GM19023 (cell line): ENCODE data around the gene SND1.
A peak's percentile ranks its signal among the peaks of the same experiment; 100 is the strongest.

ENCODE experiments used
- ATAC-seq: cut with Tn5 transposase; IDR thresholded peaks from one replicate; pipeline ENCODE4 v1.9.1; 2021; ENCODE audit warnings: mild to moderate bottlenecking, moderate library complexity; ENCODE audit not compliant: unreplicated experiment

The SND1 gene

DNA sequence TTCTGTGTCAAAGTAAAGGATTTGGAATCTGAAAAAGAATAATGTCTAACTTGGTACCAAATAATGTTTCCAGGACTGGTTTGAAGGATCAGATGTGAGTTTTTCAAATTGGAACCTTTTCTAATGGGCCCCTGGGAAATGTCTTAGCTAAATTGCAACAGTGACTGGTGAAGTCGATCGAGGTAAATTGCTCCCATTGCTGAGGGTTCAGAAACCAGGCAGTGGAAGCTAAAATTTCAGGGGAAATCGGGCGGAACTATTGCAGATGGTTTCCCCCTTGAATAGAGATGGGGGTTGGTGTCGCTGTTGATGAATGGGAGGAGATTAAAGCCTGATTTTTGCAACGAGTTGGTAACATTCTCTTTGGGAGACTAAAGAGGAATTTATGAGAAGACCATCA lies 112.7 kb downstream of the SND1 start:
- ATAC-seq: no peak

GRCh38 chr7:127765150-127765549 lies 113.2 kb downstream of the SND1 start:
- ATAC-seq: no peak

DNA sequence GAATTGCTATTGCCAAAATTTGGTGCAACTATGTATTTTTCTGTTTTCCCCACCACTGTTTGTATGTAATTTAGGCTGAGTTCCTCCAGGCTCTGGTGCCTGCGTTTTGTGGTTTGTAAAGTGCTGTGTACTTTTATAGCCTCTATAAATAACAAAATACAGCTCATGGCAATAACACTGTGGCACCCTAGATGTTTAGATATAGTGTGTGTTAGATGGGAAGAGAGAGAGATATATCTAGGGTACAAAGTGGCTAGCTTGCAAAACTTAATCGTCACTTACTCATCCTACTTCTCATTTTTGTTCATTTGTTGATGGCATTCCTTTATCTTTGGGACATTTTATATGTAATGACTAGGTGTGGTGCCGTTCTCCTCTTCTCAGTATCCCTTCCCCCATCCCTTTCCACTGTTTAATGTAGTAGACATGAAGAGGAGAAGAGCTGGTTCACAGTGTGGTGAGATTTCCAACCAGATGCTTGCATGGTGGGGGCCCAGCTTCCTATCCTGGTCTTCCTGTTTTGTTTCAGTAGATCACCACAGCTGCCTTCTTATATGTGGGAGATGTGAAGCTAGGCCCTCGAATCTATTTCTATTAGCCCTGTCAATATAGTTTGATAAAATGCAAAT lies 115.0 kb downstream of the SND1 start:
- no peak for ATAC-seq

DNA sequence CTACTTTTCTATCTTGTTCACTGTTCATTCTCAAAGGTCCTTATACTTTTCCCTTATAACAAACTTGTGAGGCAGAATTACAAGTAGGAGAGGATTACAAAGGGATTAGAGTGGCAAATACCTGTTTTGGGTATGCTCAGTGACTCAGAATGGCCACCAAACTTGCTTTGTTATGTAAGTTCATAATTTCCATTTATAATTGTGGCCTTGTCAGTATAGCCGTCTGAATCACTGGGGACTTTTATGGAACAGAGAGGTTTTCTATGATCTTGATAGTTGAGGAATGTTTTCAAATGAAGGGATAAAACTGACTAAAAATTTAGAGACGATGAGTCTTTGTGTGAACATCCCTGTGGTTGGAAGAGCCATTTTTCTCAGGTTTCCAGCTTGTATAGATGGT lies 116.2 kb downstream of the SND1 start:
- no peak for ATAC-seq

DNA sequence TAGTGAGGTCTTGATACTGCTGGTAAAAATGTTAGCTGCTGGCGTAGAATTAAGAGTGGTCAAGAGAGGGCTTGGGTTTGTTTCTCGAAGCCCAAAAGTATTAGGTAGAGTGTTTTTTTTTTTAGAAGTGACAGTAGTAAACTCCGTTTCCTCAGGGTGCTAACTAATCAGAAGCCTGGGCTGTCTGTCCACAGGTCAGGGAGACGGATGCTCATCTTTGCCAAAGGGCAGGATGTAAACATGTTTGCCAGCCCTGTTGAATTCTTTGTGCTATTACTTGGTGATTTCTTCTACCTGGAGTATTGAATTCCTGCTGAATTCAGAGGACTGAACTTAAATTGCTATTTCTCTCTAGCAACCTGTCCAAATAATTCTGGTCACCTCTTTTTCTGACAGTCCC lies 117.1 kb downstream of the SND1 start:
- ATAC-seq: no peak

- ATAC-seq: no peak
Measured at GRCh38 chr7:127769696-127770400, 117.9 kb downstream of the SND1 start.

- ATAC-seq: no peak
Measured at GRCh38 chr7:127770885-127771284, 118.9 kb downstream of the SND1 start.

DNA sequence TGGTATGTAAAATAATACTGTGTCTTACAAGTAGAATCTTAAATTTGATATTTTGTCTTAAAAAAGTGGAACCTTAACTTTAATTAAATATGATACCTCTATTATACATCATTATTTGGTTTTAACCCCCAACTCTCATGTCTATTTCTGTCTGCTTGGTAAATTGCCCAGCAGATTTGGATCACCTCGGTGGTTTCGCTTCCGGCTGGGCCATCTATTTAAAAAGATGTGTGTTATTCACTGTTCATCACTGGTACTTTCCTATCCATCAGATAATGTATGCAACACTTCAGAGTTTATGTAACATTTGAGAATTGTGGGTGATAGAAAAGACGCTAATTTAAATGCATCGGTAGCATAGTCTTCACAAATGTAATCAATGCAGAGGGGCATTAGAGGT lies 119.7 kb downstream of the SND1 start:
- no peak for ATAC-seq

GRCh38 chr7:127776776-127777386 lies 124.9 kb downstream of the SND1 start:
- no peak for ATAC-seq

- no peak for ATAC-seq
Measured at GRCh38 chr7:127780489-127780888, 128.5 kb downstream of the SND1 start.

DNA sequence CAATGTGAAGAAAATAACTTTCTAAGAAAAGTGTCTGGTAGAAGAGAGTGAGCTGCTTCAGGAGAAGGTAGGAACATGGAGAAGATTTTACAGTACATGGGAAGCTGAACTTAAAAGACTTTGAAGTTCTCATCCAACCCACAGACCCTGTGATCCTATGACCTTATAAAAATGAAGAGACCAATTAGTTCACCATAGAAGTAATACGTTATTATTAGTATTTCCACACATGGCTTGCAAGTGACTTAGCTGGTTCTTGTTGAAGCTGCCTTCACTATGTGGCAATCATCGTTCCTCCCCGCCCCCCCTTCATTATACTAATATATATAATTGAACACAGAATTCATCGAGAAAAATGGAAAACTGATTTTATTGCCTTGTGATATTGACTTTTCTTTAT lies 129.1 kb downstream of the SND1 start:
- no peak for ATAC-seq

DNA sequence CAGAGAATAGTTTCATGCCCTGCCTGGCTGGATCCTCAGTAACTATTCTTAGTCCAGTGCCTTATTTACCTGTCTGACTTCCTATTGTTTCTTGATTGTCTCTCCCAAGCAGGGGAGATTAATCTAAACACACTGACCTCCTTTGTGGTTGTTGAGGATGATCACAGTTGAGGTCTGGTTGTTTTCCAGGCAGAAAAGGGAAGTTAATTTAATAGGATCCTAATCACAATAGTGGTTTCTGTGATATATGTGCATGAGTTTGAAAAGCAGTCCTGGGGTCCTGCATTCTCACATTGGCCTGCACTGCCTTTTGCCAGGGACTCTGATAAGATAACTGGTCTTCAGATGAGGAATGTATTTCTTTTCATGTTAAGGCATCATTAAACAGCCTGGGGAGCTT lies 130.1 kb downstream of the SND1 start:
- no peak for ATAC-seq

GRCh38 chr7:127782654-127783559 lies 130.9 kb downstream of the SND1 start:
- peak; percentile 83 for ATAC-seq

DNA sequence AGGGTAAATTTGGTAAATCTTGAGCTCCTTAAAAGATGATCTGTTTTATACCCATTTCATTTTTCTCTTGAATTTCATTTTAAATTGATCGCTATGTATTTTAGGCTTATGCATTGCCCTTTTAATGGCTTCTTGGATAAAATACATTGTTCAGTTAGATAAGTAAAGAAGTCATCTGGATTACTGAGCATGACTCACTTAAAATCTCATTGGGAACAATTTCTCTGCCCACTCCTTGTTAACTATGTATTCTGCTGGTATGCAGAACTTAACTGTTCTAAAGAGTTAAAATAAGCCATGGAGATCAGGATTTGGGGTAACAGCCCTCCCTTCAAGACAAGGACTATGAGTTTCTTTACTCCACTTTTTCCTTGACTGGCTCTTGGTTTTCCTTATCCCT lies 134.2 kb downstream of the SND1 start:
- no peak for ATAC-seq

DNA sequence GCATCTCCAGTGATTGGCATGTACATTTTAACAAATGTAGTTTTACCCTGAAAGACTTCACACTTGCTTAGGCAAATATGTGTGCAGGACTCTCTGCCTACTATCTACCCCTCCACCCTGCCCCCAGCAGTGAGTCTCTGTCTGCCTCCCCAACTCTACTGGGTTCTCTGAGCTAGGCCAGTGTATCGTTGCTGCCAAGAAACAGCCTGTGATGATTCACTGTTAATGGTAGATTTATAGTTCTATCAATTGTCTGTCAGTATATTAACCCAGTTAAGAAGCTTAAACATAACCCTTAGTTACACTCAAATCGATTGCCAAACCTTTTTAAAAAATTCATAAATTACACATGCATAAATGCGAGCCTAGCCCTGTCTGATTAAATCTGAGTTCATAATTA lies 137.0 kb downstream of the SND1 start:
- no peak for ATAC-seq

- no peak for ATAC-seq
Measured at GRCh38 chr7:127791446-127792189, 139.6 kb downstream of the SND1 start.

GRCh38 chr7:127792528-127793342 lies 140.7 kb downstream of the SND1 start:
- no peak for ATAC-seq

- ATAC-seq: peak; percentile 50
Measured at GRCh38 chr7:127793582-127793981, 141.6 kb downstream of the SND1 start.

DNA sequence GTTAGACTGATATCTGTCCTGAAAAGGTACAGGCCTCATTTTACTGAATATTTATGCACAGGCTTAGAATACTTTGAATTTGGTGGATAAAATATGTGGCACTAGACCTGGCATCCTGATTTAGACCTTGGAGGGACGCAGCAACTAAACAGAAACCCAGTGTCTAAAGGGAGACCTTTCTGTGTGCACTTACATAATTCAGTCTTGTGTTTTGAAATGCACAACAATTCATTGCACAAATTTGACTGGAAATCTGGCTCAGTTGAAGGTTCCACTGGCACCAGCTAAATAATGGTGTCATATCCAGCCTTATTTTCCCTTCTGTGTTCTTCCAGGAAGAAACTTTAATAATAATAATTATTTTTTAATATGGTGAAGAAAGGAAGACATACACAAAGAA lies 142.1 kb downstream of the SND1 start:
- no peak for ATAC-seq

DNA sequence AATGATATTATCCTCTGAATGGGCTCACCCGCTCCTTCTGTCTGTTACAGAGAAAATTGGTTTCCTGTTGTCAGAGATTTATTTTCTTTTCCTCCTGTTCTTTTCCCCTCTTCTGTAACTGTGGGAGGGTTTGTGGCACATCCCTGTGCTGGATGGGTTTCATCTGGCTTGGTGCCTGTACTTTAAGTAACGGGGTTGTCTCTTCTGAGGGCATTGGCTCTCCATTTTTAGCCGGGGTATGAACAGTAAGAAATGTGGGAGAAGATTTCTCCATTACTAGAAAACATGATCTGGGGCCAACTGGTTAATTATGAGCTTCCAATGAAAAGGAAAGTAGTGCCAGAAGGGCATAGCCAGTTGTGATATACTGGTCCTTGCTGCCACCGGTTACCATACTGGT lies 142.6 kb downstream of the SND1 start:
- no peak for ATAC-seq
